GM21528 (cell line): ENCODE results near the gene PRSS1.
A peak's percentile ranks its signal among the peaks of the same experiment; 100 is the strongest.
"Not testable (repeated sequence)": the region's sequence is repeated elsewhere in the genome, so short reads cannot be mapped to it uniquely, and the experiment has no call there.

ENCODE experiments used
- ATAC-seq: cut with Tn5 transposase; IDR thresholded peaks from one replicate; pipeline ENCODE4 v1.9.1; 2021; ENCODE audit warnings: mild to moderate bottlenecking, moderate library complexity; ENCODE audit not compliant: unreplicated experiment, low FRiP score

The PRSS1 gene

DNA sequence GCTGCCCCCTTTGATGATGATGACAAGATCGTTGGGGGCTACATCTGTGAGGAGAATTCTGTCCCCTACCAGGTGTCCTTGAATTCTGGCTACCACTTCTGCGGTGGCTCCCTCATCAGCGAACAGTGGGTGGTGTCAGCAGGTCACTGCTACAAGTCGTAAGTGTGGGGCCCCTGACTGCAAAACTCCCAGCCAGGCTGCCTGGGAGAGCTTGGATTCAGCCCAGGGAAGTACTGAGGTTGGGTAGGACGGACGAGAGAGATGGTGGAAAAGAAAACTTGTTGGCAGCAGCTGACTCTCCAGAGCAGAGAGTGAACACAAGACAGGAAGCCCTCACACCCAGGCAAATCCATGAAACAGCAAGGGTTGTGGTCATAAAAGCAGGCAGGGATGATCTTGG lies 22.8 kb downstream of the PRSS1 start:
- ATAC-seq, result no peak

DNA sequence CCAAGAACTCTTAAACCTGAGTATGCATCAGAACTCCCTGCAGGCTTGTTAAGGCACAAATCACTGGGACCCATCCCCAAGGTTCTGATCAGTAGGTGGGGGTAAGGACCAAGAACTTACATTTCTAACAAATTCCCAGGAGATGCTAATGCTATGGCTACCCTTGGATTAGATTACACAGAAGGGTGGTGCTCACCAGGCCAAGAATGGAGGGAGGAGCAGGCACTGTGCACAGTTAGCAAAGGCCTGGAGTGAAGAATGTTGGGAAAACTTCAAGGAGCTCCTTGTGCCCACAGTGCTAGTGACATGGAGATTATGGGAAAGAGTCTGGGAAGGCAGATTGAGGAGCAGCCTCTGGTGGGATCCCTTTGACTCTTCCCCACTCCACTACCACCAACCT lies 23.4 kb downstream of the PRSS1 start:
- no peak for ATAC-seq

GRCh38 chr7:142773230-142773629 lies 24.0 kb downstream of the PRSS1 start:
- no peak for ATAC-seq

GRCh38 chr7:142773937-142774744 lies 24.9 kb downstream of the PRSS1 start:
- no peak for ATAC-seq

DNA sequence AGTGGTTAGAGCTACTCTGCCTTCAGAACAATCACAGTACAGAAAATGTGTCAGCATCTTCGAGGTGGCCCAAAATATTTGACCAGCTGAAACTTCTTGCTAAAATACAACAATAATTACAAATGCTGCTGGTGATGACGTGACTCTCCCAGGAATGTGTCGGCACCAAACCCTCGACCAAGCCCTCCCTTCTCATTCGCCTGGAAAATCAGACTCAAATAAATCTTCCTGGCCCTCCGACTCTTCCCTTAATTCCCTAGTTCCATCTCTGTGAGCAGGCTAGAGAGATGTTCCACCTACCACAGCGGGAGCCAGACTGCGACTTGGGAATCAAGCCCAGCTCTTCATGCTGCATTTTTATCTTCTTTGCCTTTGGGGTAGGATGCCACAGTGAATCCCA lies 25.6 kb downstream of the PRSS1 start:
- no peak for ATAC-seq

DNA sequence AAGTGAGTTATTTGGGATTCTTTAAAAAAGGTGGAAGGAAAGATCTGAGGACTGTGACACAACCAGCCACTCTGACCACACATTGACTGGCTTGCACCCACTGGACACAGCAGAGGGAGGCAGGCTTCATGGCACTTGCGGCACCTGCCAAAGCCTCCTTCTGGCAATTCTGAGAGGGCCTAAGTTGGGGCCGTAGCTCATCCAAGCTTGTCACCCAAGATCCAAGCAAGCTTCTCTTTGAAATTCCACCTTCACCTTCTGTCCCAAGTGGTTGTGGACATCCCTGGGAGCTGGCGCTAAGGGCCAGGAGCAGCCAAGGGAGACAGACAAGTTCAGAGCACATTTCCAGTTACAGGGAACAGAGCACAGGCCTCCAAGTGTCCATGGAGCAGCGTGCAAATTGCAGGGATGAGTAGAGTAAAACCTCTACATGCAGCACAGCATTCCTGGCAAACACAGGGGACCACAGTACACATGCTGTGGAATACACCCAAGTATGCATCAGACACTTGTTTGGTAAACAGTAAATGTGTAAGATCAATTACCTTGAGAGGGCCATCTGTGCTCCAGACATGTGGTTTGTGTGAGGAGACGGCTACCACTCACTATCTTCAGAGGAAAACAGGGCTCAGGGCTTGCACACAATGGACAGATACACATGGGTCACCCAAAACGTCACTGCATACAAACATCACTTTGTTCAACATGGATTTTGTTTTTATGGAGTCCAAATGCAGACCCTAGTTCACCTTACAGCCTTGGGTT lies 26.3 kb downstream of the PRSS1 start:
- not testable (repeated sequence) for ATAC-seq

- ATAC-seq, result no peak
These were observed 27.1 kb downstream of the PRSS1 start for GRCh38 chr7:142776206-142776844.

- not testable (repeated sequence) for ATAC-seq
These were observed 27.6 kb downstream of the PRSS1 start for GRCh38 chr7:142776845-142777225.

DNA sequence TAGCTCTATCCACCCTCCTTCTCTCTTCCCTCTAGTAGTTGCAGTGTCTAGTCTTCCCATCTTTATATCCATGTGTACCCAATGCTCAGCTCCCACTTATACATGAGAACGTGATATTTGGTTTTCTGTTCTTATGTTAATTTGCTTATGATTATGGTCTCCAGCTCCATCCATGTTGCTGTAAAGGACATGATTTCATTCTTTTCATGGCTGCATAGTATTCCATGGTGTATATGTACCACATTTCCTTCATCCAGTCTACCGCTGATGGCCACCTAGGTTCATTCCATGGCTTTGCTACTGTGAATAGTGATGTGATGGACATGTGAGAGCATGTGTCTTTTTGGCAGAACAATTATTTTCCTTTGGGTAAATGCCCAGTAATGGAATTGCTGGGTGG lies 28.0 kb downstream of the PRSS1 start:
- ATAC-seq, result no peak

DNA sequence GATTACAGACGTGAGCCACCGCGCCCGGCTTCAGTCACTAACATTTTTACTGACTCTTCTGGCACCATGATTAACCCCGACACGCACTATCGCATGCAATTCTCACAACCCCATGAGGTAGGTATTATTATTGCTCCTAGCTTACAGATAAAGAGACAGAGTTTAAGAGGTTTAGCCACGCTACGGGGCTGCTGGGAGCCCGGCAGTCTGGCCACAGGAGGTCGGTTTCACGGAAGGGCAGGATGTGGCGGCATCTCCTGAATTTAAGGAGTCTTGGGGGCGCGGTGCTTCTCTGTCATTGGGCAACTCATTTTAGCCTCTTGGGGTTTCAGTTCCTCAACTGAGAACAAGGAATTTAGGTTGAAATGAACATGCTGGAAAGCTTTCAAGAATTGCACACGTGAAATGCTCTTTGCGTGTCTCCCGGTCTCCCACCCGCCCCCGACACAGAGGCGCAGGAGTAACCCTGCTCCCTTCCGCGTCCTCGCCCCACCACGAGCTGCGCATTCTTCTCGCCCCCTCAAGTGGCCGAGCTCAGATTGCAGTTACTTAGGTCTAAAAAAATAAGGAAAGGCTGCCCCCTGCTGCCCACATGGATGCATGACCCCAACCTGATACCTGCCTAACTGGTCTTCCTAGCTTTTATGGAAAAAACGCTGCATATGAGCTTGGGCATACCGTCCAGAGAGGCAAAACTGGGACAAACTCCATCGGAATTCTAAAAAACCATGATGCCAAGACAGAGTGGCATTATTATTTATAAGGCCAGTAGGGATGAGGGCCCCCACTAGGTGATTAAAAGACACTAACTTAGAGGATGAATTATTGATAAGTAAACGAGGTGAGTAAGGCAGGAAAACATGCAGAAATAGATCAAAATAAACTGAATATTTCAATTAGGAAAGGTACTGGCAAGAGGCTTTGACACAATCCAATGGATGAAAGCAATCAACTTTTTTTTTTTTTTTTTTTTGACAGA lies 33.9 kb downstream of the PRSS1 start:
- peak; percentile 95 for ATAC-seq

- no peak for ATAC-seq
These were observed 34.8 kb downstream of the PRSS1 start for GRCh38 chr7:142784096-142784495.

- no peak for ATAC-seq
These were observed 35.4 kb downstream of the PRSS1 start for GRCh38 chr7:142784716-142785115.

DNA sequence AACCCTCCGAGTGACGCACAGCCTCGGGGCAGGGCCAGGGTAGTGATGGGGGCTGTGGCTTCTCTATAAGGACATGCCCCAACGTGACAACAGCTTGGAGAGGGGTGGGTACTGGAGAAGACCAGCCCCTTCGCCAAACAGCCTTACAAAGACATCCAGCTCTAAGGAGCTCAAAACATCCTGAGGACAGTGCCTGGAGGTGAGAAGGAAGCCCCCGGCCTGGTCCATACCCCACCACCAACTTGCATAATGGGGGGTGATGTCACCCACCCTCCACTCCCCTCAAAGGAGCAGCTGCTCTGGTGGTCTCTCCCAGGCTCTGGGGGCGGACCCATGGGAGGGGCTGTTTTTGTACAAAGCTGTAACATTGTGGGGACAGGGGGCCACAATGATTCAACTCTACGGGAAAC lies 36.6 kb downstream of the PRSS1 start:
- no peak for ATAC-seq

GRCh38 chr7:142787034-142787768 lies 37.9 kb downstream of the PRSS1 start:
- no peak for ATAC-seq

GRCh38 chr7:142787783-142788182 lies 38.5 kb downstream of the PRSS1 start:
- no peak for ATAC-seq

DNA sequence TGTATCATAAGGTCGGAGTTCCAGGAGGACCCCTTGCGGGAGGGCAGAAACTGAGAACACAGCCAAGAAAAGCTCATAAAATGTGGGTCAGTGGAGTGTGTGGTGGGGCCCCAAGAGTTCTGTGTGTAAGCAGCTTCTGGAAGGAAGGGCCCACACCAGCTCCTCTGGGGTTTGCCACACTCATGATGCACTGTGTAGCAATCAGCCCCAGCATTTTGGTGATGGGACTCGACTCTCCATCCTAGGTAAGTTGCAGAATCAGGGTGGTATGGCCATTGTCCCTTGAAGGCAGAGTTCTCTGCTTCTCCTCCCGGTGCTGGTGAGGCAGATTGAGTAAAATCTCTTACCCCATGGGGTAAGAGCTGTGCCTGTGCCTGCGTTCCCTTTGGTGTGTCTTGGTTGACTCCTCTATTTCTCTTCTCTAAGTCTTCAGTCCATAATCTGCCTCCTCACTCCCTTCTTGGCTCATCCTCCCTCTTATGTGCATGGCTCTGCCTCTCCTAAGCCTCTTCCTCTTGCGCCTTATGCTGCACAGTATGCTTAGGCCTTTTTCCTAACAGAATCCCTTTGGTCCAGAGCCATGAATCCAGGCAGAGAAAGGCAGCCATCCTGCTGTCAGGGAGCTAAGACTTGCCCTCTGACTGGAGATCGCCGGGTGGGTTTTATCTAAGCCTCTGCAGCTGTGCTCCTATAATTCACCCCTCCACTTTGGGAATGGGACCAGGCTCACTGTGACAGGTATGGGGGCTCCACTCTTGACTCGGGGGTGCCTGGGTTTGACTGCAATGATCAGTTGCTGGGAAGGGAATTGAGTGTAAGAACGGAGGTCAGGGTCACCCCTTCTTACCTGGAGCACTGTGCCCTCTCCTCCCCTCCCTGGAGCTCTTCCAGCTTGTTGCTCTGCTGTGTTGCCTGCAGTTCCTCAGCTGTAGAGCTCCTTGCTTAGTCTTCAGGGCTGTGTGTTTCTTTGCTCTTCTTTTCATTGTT lies 39.3 kb downstream of the PRSS1 start:
- ATAC-seq, result no peak

DNA sequence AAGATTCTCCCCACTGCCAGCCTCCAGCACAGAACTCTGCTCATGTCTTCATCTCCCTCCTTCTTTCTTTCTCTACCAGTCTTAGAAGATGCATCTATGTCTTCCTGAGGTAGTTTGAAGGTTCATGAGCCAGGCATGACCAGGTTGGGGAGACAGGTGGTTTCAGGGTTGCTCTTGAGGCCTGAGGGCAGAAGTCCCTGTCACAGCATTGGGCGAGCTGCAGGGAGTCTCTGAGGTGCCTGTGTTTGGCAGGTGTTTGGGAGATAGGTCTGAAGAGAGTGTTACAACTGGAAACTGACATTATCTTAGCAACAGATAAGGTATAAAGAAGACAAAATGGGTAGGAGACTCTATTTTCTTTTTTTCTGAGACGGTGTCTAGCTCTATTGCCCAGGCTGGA lies 40.2 kb downstream of the PRSS1 start:
- ATAC-seq, result no peak

DNA sequence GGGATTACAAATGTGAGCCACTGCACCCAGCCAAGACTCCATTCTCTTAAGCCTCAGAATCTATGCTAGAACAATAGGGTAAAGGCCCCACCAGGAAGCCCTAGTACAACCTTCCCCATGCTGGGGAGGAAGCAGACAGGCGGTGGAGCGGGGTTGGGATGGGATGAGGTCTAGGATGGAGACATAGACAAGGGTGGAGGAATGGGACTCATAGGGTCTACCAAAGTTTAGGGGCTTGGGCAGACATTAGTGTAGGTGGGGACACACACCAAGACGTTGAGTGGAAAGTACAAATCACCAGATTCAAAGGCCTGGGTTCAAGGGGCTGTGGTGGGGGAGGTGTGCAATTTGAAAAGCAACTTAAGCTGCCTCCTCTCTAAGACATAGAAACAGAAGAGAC lies 40.8 kb downstream of the PRSS1 start:
- ATAC-seq, result no peak
